Activated CD4-positive, alpha-beta memory T cell treated with anti-CD3 and anti-CD28 coated beads for 36 hours (primary cell): ENCODE measurements around the gene ZG16B. TPM values are rescaled to one million over a fixed set of nuclear protein-coding genes. Genes with fewer than 3 reads are reported as not detected.
A peak's percentile ranks its signal among the peaks of the same experiment; 100 is the strongest.

Experiments used
- CTCF ChIA-PET: fragments of 350-600 bp; sonication (Branson Sonifier 250); formaldehyde crosslinking; loops from one replicate; lab custom pipeline; 2021; ENCODE audit warnings: antibody characterized with exemption, inconsistent platforms; lab: Charles Lee
- POLR2A ChIA-PET: fragments of 350-600 bp; sonication (Branson Sonifier 250); formaldehyde crosslinking; loops from one replicate; lab custom pipeline; 2021; ENCODE audit warnings: antibody characterized with exemption; lab: Charles Lee
- DNase-seq: peaks from one replicate; pipeline ENCODE4 v3.0.0-alpha.2; 2020
- H3K27ac Mint-ChIP-seq: one replicate; pipeline ENCODE4 v1.8.0; 2021; ENCODE audit warnings: mixed read lengths
- H3K27me3 Mint-ChIP-seq: one replicate; pipeline ENCODE4 v1.8.0; 2021; ENCODE audit warnings: mixed read lengths
- H3K36me3 Mint-ChIP-seq: one replicate; pipeline ENCODE4 v1.8.0; 2021; ENCODE audit warnings: mixed read lengths
- H3K4me1 Mint-ChIP-seq: one replicate; pipeline ENCODE4 v1.8.0; 2021; ENCODE audit warnings: low read depth, mixed read lengths
- H3K4me3 Mint-ChIP-seq: one replicate; pipeline ENCODE4 v1.8.0; 2021; ENCODE audit warnings: mild to moderate bottlenecking, mixed read lengths
- H3K9me3 Mint-ChIP-seq: one replicate; pipeline ENCODE4 v1.8.0; 2021; ENCODE audit warnings: mixed read lengths
- intact Hi-C: fragments of 100-400 bp; cut with micrococcal nuclease; formaldehyde crosslinking; loops from one replicate; pipeline ENCODE4 v1.15.1; 2023
- total RNA-seq, 2 experiments: library from RNA; stranded (reverse); gene quantifications; one replicate each; pipeline ENCODE4 v1.2.3, GENCODE V29; 2021

The ZG16B gene
- total RNA-seq, 2 experiments from 2014 or later: 2.6 to 3.0 TPM

DNA sequence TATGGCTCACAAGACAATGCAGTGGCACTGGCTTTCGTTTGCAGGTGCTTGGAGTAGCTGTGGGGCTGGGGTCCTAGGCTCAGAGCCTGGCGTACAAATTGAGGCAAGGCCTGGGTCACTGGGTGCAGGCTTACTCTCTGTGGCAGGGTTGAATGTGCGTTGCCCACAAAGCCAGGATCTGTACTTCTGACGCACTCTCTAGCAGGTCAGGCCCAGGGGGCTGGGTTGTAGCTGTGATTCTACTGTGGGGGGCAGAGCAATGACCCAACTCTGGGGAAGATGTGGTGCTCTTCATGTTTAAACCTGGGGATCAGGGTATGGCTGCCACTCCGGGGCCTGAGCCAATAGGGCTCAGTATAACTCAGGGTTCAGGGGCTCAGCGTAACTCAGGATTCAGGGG is 19.5 kb upstream of the ZG16B start:
- Mint-ChIP-seq H3K36me3 (no peaks in the 10 kb centered on the region), H3K27me3 (peaks cover 18% of the 10 kb centered on the region), H3K9me3 (no peaks in the 10 kb centered on the region), H3K4me1 (no peaks in the 10 kb centered on the region), H3K27ac (no peak overlapping the region), H3K4me3 (no peak overlapping the region)
- CTCF ChIA-PET: no interaction called here
- POLR2A ChIA-PET: no interaction called here
- no peak for DNase-seq
- intact Hi-C loops: no loop called here

- no peak for DNase-seq
- peaks cover 14% of the 10 kb centered on the region for H3K27me3 Mint-ChIP-seq
- H3K27ac Mint-ChIP-seq: no peak overlapping the region
- intact Hi-C loops: no loop called here
- no peak overlapping the region for H3K4me3 Mint-ChIP-seq
- CTCF ChIA-PET: no interaction called here
- no peaks in the 10 kb centered on the region for H3K36me3 Mint-ChIP-seq
- no peaks in the 10 kb centered on the region for H3K9me3 Mint-ChIP-seq
- POLR2A ChIA-PET: no interaction called here
- H3K4me1 Mint-ChIP-seq: no peaks in the 10 kb centered on the region
Measured at GRCh38 chr16:2811703-2812471, 18.2 kb upstream of the ZG16B start.

DNA sequence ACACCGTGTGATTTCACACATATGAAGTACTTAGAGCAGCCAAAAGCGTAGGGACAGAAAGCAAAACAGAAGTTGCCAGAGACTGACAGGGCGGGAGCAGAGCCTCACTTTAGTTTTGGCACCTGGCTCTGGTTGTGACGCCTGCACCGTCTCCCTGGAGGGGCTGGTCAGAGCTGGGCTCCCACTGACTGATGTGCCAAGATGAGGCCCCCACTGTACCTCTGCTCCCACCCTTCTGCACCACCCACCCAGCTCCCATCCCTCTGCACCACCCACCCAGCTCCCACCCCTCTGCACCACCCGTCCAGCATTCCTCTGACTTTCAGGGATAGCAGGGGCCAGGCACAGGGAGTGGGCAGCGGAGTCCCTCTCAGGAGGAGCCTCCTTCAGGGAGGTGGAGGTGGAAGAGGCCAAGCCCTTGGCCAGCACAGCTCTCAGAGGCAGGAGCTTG is 16.3 kb upstream of the ZG16B start:
- Mint-ChIP-seq H3K27me3 (peaks cover 5% of the 10 kb centered on the region), H3K9me3 (no peaks in the 10 kb centered on the region), H3K27ac (no peak overlapping the region), H3K36me3 (no peaks in the 10 kb centered on the region), H3K4me3 (no peak overlapping the region), H3K4me1 (no peaks in the 10 kb centered on the region)
- ChIA-PET CTCF (no interaction called here), POLR2A (no interaction called here)
- intact Hi-C loops: no loop called here
- DNase-seq: no peak

DNA sequence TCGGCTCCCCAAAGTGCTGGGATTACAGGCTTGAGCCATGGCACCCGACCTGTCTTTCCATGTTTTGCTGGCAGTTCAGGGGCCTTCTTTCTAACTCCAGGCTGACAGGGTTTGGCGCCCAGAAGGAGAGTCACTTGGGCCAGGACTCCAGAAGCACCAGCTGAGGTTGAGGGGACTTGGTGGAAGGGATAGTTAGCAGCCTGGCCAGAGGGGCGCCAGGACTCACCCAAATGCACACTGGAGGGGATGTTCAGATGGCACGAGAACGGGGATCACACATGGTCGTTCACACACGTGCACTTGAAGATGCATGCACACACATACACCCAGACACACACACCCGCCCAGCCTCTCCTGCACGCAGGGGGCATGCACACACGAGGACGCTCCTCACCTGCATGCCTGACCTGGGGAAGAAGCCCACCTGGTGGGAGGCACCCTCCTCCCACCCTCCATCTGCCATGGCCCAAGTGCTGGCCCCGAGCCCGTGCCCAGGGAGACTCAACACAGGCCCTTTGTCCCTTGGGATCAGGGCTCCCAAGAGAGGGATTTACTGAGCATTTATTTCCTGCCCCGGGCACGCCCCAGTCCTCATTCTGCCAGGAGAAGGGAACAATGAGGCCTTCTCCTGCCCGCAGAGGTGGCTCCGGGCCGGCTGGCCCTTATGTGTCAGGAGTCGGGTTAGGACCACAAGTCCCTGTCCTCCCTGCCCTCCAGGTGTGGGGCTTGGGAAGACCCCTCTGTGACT is 15.4 kb upstream of the ZG16B start:
- Mint-ChIP-seq H3K9me3 (no peaks in the 10 kb centered on the region), H3K27ac (no peak overlapping the region), H3K36me3 (no peaks in the 10 kb centered on the region), H3K4me1 (no peaks in the 10 kb centered on the region), H3K27me3 (peaks cover 5% of the 10 kb centered on the region), H3K4me3 (no peak overlapping the region)
- intact Hi-C loops: no loop called here
- ChIA-PET CTCF (no interaction called here), POLR2A (no interaction called here)
- no peak for DNase-seq

DNA sequence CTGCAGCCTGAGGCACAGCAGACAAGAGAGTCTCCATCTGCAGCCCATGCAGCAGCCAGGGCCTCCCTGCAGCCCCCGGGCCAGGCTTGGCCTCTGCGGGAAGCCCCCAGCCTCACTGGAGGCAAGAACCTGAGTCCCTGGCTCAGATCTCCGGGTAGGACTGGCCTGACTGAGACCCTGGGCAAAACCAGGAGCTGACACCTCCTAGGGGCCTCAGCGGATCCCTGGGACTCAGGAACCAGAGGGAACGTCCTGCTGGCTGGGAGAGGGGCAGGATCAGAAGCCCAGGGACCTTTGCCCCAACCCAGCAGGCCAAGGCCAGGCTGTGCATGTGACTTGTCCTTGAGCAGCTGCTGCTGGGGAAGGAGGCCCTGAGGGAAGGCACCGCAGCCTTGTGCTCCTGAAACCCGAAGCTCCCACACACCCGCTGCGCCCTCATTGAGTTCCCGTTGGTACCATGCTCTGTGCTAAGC is 14.8 kb upstream of the ZG16B start:
- intact Hi-C loops: no loop called here
- H3K36me3 Mint-ChIP-seq: no peaks in the 10 kb centered on the region

GRCh38 chr16:2816751-2817339 is 13.3 kb upstream of the ZG16B start, which contains the start of gene PRSS21:
TSS of gene PRSS21 (plus strand) at chr16:2817237. CDS start at chr16:2817269, 32 bp downstream.
- H3K36me3 Mint-ChIP-seq: no peaks in the 10 kb centered on the region

More for the DNA sequence above, 14.8 kb upstream of the ZG16B start:
- CTCF ChIA-PET: no interaction called here
- no peak for DNase-seq
- Mint-ChIP-seq H3K9me3 (no peaks in the 10 kb centered on the region), H3K4me3 (no peak overlapping the region), H3K27ac (no peak overlapping the region), H3K4me1 (no peaks in the 10 kb centered on the region), H3K27me3 (peaks cover 5% of the 10 kb centered on the region)
- POLR2A ChIA-PET: no interaction called here

GRCh38 chr16:2817340-2818271 is 12.5 kb upstream of the ZG16B start:
- H3K4me1 Mint-ChIP-seq: no peaks in the 10 kb centered on the region
- no peak for DNase-seq
- ChIA-PET POLR2A (no interaction called here), CTCF (interaction anchor here (1.7 kb wide), 1 partner anchor 109 kb away, joined by 3 read pairs; no protein-coding TSS in a partner anchor)
- intact Hi-C loops: no loop called here
- H3K4me3 Mint-ChIP-seq: peak overlapping the region; percentile 50
- H3K27me3 Mint-ChIP-seq: no peaks in the 10 kb centered on the region
- H3K9me3 Mint-ChIP-seq: no peaks in the 10 kb centered on the region
- no peaks in the 10 kb centered on the region for H3K36me3 Mint-ChIP-seq
- H3K27ac Mint-ChIP-seq: no peak overlapping the region

More at GRCh38 chr16:2816751-2817339, 13.3 kb upstream of the ZG16B start, which contains the start of gene PRSS21:
- peak within 1 kb of the TSS; percentile 50 for H3K4me3 Mint-ChIP-seq
- H3K4me1 Mint-ChIP-seq: no peaks in the 10 kb centered on the region
- CTCF ChIA-PET: interaction anchor here (1.7 kb wide), 1 partner anchor 110 kb away, joined by 3 read pairs; no protein-coding TSS in a partner anchor
- POLR2A ChIA-PET: interaction anchor here (0.6 kb wide), 1 partner anchor 26 kb away, joined by 3 read pairs; no protein-coding TSS in a partner anchor
- DNase-seq: peak; percentile 40
- peaks cover 2% of the 10 kb centered on the region for H3K27me3 Mint-ChIP-seq
- H3K27ac Mint-ChIP-seq: no peak within 1 kb of the TSS
- no peaks in the 10 kb centered on the region for H3K9me3 Mint-ChIP-seq
- intact Hi-C loops: no loop called here

DNA sequence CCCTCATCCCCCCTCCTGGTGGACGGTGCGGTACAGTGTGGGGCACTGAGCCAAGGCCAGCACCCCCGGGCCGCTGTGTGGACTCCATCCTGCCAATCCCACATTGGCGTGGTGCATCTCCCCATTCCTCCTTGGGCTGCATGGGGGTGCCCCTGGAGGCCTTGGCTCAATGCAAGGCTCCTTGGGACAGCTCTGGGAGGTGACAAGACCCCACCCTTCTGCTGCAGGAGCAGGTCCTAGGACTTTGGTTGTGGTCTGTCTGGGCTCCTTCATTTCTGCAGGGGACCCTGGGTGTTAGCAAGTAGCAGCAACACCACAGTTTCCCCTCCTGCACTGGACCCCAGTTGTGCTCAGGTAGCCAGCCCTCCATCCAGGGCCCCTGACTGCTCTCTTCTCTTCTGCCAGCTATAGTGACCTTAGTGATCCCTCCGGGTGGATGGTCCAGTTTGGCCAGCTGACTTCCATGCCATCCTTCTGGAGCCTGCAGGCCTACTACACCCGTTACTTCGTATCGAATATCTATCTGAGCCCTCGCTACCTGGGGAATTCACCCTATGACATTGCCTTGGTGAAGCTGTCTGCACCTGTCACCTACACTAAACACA is 11.7 kb upstream of the ZG16B start:
- no peak overlapping the region for H3K27ac Mint-ChIP-seq

GRCh38 chr16:2819179-2819938 is 10.7 kb upstream of the ZG16B start:
- POLR2A ChIA-PET: no interaction called here
- DNase-seq: no peak
- H3K27ac Mint-ChIP-seq: no peak overlapping the region
- H3K4me1 Mint-ChIP-seq: no peaks in the 10 kb centered on the region
- H3K27me3 Mint-ChIP-seq: no peaks in the 10 kb centered on the region
- no peaks in the 10 kb centered on the region for H3K9me3 Mint-ChIP-seq
- H3K36me3 Mint-ChIP-seq: no peaks in the 10 kb centered on the region
- intact Hi-C loops: no loop called here
- H3K4me3 Mint-ChIP-seq: no peak overlapping the region
- CTCF ChIA-PET: no interaction called here

More for the DNA sequence above, 11.7 kb upstream of the ZG16B start:
- ChIA-PET POLR2A (no interaction called here), CTCF (no interaction called here)
- Mint-ChIP-seq H3K4me3 (no peak overlapping the region), H3K27me3 (no peaks in the 10 kb centered on the region), H3K9me3 (no peaks in the 10 kb centered on the region), H3K4me1 (no peaks in the 10 kb centered on the region), H3K36me3 (no peaks in the 10 kb centered on the region)
- intact Hi-C loops: no loop called here
- DNase-seq: no peak

GRCh38 chr16:2819939-2820835 is 9.9 kb upstream of the ZG16B start:
- Mint-ChIP-seq H3K27me3 (no peaks in the 10 kb centered on the region), H3K27ac (no peak overlapping the region), H3K36me3 (no peaks in the 10 kb centered on the region), H3K4me3 (no peak overlapping the region), H3K4me1 (no peaks in the 10 kb centered on the region), H3K9me3 (no peaks in the 10 kb centered on the region)
- intact Hi-C loops: no loop called here
- DNase-seq: no peak
- POLR2A ChIA-PET: no interaction called here
- CTCF ChIA-PET: no interaction called here
